HG02571 (cell line): ENCODE data around the gene KIF3C.
"Not testable (repeated sequence)": the region's sequence is repeated elsewhere in the genome, so short reads cannot be mapped to it uniquely, and the experiment has no call there.

Experiments
- ATAC-seq: cut with Tn5 transposase; IDR thresholded peaks from one replicate; pipeline ENCODE4 v1.9.1; 2021; ENCODE audit warnings: mild to moderate bottlenecking, moderate library complexity; ENCODE audit not compliant: unreplicated experiment

KIF3C gene

GRCh38 chr2:25982273-25982967, at the start of gene KIF3C:
Gene KIF3C (minus strand): TSS chr2:25982497. CDS start chr2:25981917, 580 bp downstream.
- peak; percentile 67 for ATAC-seq

- not testable (repeated sequence) for ATAC-seq
Measured at GRCh38 chr2:26028083-26028482, 45.8 kb upstream of the KIF3C start.

- ATAC-seq: no peak
Measured at GRCh38 chr2:26025509-26025908, 43.2 kb upstream of the KIF3C start.

- no peak for ATAC-seq
Measured at GRCh38 chr2:26024260-26024659, 42.0 kb upstream of the KIF3C start.

GRCh38 chr2:26020231-26020640, 37.9 kb upstream of the KIF3C start:
- no peak for ATAC-seq

GRCh38 chr2:26018184-26019055, 36.1 kb upstream of the KIF3C start:
- no peak for ATAC-seq

GRCh38 chr2:26017464-26018183, 35.3 kb upstream of the KIF3C start:
- no peak for ATAC-seq

- not testable (repeated sequence) for ATAC-seq
Measured at GRCh38 chr2:26016706-26017045, 34.4 kb upstream of the KIF3C start.

GRCh38 chr2:26016012-26016705, 33.9 kb upstream of the KIF3C start:
- ATAC-seq: no peak

- ATAC-seq: no peak
Measured at GRCh38 chr2:26013668-26014067, 31.4 kb upstream of the KIF3C start.

- no peak for ATAC-seq
Measured at GRCh38 chr2:26011990-26012856, 29.9 kb upstream of the KIF3C start.

- no peak for ATAC-seq
Measured at GRCh38 chr2:26011609-26011989, 29.3 kb upstream of the KIF3C start.

- ATAC-seq: no peak
Measured at GRCh38 chr2:26010943-26011342, 28.6 kb upstream of the KIF3C start.

- no peak for ATAC-seq
Measured at GRCh38 chr2:26009567-26009963, 27.3 kb upstream of the KIF3C start.

GRCh38 chr2:26008851-26009566, 26.7 kb upstream of the KIF3C start:
- no peak for ATAC-seq

GRCh38 chr2:26008095-26008494, 25.8 kb upstream of the KIF3C start:
- ATAC-seq: no peak

GRCh38 chr2:26002632-26003310, 20.5 kb upstream of the KIF3C start:
- ATAC-seq: no peak

GRCh38 chr2:26001743-26002351, 19.6 kb upstream of the KIF3C start:
- ATAC-seq: no peak
